Measurements from ENCODE around the gene ENC1.

- TF ChIP-seq, protein P1, sequence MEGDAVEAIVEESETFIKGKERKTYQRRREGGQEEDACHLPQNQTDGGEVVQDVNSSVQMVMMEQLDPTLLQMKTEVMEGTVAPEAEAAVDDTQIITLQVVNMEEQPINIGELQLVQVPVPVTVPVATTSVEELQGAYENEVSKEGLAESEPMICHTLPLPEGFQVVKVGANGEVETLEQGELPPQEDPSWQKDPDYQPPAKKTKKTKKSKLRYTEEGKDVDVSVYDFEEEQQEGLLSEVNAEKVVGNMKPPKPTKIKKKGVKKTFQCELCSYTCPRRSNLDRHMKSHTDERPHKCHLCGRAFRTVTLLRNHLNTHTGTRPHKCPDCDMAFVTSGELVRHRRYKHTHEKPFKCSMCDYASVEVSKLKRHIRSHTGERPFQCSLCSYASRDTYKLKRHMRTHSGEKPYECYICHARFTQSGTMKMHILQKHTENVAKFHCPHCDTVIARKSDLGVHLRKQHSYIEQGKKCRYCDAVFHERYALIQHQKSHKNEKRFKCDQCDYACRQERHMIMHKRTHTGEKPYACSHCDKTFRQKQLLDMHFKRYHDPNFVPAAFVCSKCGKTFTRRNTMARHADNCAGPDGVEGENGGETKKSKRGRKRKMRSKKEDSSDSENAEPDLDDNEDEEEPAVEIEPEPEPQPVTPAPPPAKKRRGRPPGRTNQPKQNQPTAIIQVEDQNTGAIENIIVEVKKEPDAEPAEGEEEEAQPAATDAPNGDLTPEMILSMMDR (IDR thresholded peaks at IDR 0.05), result no peak
- no peak for TF ChIP-seq POLR2A (IDR thresholded peaks at IDR 0.05)
Observed at GRCh38 chr5:74660140-74660539, 19.6 kb upstream of the ENC1 start.
